SK-N-SH treated with all-trans-retinoic acid at 6 μM for 48 hours (cell line): Measurements from ENCODE around the gene PRELID3B.

Experiments
- ESRRG ChIP-seq: fragments of 250-450 bp; sonication (Bioruptor Pico); IDR thresholded peaks from 2 replicates; pipeline ENCODE4 v1.6.1; 2021; ENCODE audit warnings: mild to moderate bottlenecking
- ISL1 ChIP-seq: fragments of 250-450 bp; sonication (Bioruptor Pico); IDR thresholded peaks from 2 replicates; pipeline ENCODE4 v2.1.2; 2022; ENCODE audit warnings: mild to moderate bottlenecking, moderate library complexity
- TF ChIP-seq, protein P1 (sequence below): fragments of 250-450 bp; sonication (Bioruptor Pico); IDR thresholded peaks from 2 replicates; pipeline ENCODE4 v1.8.0; 2020; ENCODE audit warnings: mild to moderate bottlenecking, moderate library complexity, borderline replicate concordance
- TF ChIP-seq, protein P2 (sequence below): fragments of 250-450 bp; sonication (Bioruptor Pico); IDR thresholded peaks from 2 replicates; pipeline ENCODE4 v1.8.0; 2021; ENCODE audit warnings: low read depth, mild to moderate bottlenecking, moderate library complexity, borderline replicate concordance

GRCh38 chr20:59071216-59071615 is 28.6 kb upstream of the PRELID3B start:
- TF ChIP-seq, protein P1, sequence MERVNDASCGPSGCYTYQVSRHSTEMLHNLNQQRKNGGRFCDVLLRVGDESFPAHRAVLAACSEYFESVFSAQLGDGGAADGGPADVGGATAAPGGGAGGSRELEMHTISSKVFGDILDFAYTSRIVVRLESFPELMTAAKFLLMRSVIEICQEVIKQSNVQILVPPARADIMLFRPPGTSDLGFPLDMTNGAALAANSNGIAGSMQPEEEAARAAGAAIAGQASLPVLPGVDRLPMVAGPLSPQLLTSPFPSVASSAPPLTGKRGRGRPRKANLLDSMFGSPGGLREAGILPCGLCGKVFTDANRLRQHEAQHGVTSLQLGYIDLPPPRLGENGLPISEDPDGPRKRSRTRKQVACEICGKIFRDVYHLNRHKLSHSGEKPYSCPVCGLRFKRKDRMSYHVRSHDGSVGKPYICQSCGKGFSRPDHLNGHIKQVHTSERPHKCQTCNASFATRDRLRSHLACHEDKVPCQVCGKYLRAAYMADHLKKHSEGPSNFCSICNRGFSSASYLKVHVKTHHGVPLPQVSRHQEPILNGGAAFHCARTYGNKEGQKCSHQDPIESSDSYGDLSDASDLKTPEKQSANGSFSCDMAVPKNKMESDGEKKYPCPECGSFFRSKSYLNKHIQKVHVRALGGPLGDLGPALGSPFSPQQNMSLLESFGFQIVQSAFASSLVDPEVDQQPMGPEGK (CRISPR knock-in tag): no peak
- TF ChIP-seq ISL1 (CRISPR knock-in tag) (no peak), ESRRG (CRISPR knock-in tag) (no peak)
- TF ChIP-seq, protein P2, sequence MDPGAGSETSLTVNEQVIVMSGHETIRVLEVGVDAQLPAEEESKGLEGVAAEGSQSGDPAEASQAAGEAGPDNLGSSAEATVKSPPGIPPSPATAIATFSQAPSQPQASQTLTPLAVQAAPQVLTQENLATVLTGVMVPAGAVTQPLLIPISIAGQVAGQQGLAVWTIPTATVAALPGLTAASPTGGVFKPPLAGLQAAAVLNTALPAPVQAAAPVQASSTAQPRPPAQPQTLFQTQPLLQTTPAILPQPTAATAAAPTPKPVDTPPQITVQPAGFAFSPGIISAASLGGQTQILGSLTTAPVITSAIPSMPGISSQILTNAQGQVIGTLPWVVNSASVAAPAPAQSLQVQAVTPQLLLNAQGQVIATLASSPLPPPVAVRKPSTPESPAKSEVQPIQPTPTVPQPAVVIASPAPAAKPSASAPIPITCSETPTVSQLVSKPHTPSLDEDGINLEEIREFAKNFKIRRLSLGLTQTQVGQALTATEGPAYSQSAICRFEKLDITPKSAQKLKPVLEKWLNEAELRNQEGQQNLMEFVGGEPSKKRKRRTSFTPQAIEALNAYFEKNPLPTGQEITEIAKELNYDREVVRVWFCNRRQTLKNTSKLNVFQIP: no peak
